Measurements from ENCODE around the gene SFT2D1.

- TF ChIP-seq CTCF (IDR thresholded peaks at IDR 0.05) (no peak), REST (IDR thresholded peaks at IDR 0.05; ENCODE audit: insufficient read depth in 1 of 2, low read depth in 2 of 2, low read length in 1 of 2) (no peak)
Observed at GRCh38 chr6:166354143-166354542, 11.8 kb upstream of the SFT2D1 start.

All from Panc1 (cell line).